Caco-2 (cell line): ENCODE data around the gene THADA. TPM values are rescaled to one million over a fixed set of nuclear protein-coding genes. Genes with fewer than 3 reads are reported as not detected.

ENCODE experiments used
- BruUV-seq: library from RNA; stranded (reverse); fragments of 400-500 nt; replicated peaks from 2 replicates; lab custom pipeline; 2021; lab: Mats Ljungman, UMichigan
- CTCF ChIA-PET: fragments of 300-600 bp; sonication (Branson Sonifier 250); formaldehyde crosslinking; loops from one replicate; lab custom pipeline; 2022; ENCODE audit warnings: antibody characterized with exemption; lab: Charles Lee
- POLR2A ChIA-PET: fragments of 300-600 bp; sonication (Branson Sonifier 250); formaldehyde crosslinking; loops from one replicate; lab custom pipeline; 2022; ENCODE audit warnings: antibody characterized with exemption; lab: Charles Lee
- DNase-seq, 2 experiments: peaks; one replicate each; pipeline versions ENCODE4 v3.0.0 to v3.0.0-alpha.2; 2020 to 2022
- H3K27me3 ChIP-seq: replicated peaks from 2 replicates; pipeline ENCODE4 v1.6.0; 2011; ENCODE audit warnings: low read length; ENCODE audit not compliant: control insufficient read depth, insufficient read depth
- H3K36me3 ChIP-seq: 2 replicates; pipeline ENCODE4 v1.5.1; 2011; ENCODE audit warnings: low read length; ENCODE audit not compliant: control insufficient read depth, insufficient read depth
- H3K4me1 ChIP-seq: fragments of 250-450 bp; sonication (Bioruptor Pico); 2 replicates; pipeline ENCODE4 v1.5.1; 2020; ENCODE audit warnings: mild to moderate bottlenecking
- H3K4me3 ChIP-seq: 2 replicates; pipeline ENCODE4 v1.5.1; 2011; ENCODE audit warnings: low read depth, mild to moderate bottlenecking, control low read depth, low read length
- H3K9me3 ChIP-seq: fragments of 250-450 bp; sonication (Bioruptor Pico); 2 replicates; pipeline ENCODE4 v1.5.1; 2020; ENCODE audit warnings: mild to moderate bottlenecking, moderate library complexity
- H3K27ac Mint-ChIP-seq: one replicate; pipeline ENCODE4 v1.8.0; 2022; ENCODE audit warnings: mixed read lengths; ENCODE audit not compliant: unreplicated experiment
- H3K27me3 Mint-ChIP-seq: one replicate; pipeline ENCODE4 v1.8.0; 2022; ENCODE audit warnings: mixed read lengths; ENCODE audit not compliant: insufficient read depth, unreplicated experiment
- H3K36me3 Mint-ChIP-seq: one replicate; pipeline ENCODE4 v1.8.0; 2022; ENCODE audit warnings: mild to moderate bottlenecking, mixed read lengths; ENCODE audit not compliant: insufficient read depth, unreplicated experiment
- H3K4me1 Mint-ChIP-seq: one replicate; pipeline ENCODE4 v1.8.0; 2022; ENCODE audit warnings: low read depth, mixed read lengths; ENCODE audit not compliant: unreplicated experiment
- H3K4me3 Mint-ChIP-seq: one replicate; pipeline ENCODE4 v1.8.0; 2022; ENCODE audit warnings: mild to moderate bottlenecking, moderate library complexity, mixed read lengths; ENCODE audit not compliant: unreplicated experiment
- H3K9me3 Mint-ChIP-seq: one replicate; pipeline ENCODE4 v1.8.0; 2022; ENCODE audit warnings: mixed read lengths; ENCODE audit not compliant: unreplicated experiment
- intact Hi-C: fragments of 100-400 bp; cut with micrococcal nuclease; formaldehyde crosslinking; loops from one replicate; pipeline ENCODE4 v1.10.0; 2022; ENCODE audit not compliant: unreplicated experiment
- total RNA-seq: library from RNA; stranded (reverse); gene quantifications from 2 replicates; pipeline ENCODE4 v1.2.3, GENCODE V29; 2022
- TF ChIP-seq, protein P1 (sequence below), 2 experiments: fragments of 200-600 bp in 1 of 2; IDR thresholded peaks; 1 replicate in 1 of 2; 2 replicates in 1 of 2; pipeline versions ENCODE4 v1.5.1 to v1.8.0; 2011 to 2022; ENCODE audit warnings: antibody characterized with exemption in 1 of 2, control low read depth in 1 of 2, inconsistent platforms in 1 of 2, low read depth in 1 of 2, low read length in 1 of 2, mild to moderate bottlenecking in 1 of 2, moderate library complexity in 1 of 2; ENCODE audit not compliant: insufficient read depth in 1 of 2, severe bottlenecking in 1 of 2, unreplicated experiment in 1 of 2

THADA gene
- total RNA-seq, 1 experiment from 2014 or later = 33.8 TPM

DNA sequence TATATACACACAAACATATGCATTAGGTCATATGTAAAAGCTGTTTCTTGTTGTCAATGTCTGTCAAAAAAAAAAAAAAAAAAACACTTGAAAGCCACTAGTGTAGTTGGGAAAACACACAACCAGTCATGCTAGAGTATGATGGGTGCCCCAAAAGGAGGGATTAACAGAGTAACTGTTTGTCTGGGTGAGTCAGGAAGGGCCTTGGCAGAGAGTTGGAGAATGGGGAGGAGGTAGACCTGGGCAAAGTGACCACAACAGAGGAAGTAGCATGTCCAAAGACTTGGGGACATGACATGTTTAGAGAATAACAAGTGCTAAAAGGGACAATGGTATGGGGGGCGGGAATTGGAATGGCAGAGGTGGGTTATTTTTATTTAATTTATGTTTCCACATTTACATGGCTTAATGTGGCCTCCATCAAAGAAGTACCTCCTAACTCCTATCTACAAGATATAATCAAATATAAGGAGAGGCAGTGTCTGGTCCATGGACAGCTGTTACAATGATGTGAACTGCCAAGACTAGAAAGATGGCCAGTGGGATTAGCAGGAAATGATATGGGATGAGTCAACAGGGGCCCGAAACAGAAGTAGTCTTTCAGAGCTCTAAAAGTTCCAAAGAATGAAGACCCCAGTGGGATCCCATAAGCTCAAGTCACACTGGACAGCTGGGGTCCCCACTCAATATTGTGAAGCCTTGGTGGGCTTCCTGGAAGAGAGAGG is 269.6 kb downstream of the THADA start:
- H3K9me3 ChIP-seq = no peaks in the 10 kb centered on the region
- H3K27me3 ChIP-seq = no peaks in the 10 kb centered on the region
- Mint-ChIP-seq H3K27me3 (no peaks in the 10 kb centered on the region), H3K4me3 (no peak overlapping the region), H3K27ac (no peak overlapping the region), H3K36me3 (no peaks in the 10 kb centered on the region), H3K9me3 (no peaks in the 10 kb centered on the region), H3K4me1 (peaks cover 8% of the 10 kb centered on the region)
- POLR2A ChIA-PET = no interaction called here
- no peaks in the 10 kb centered on the region for H3K36me3 ChIP-seq
- intact Hi-C loops = no loop called here
- TF ChIP-seq, protein P1, sequence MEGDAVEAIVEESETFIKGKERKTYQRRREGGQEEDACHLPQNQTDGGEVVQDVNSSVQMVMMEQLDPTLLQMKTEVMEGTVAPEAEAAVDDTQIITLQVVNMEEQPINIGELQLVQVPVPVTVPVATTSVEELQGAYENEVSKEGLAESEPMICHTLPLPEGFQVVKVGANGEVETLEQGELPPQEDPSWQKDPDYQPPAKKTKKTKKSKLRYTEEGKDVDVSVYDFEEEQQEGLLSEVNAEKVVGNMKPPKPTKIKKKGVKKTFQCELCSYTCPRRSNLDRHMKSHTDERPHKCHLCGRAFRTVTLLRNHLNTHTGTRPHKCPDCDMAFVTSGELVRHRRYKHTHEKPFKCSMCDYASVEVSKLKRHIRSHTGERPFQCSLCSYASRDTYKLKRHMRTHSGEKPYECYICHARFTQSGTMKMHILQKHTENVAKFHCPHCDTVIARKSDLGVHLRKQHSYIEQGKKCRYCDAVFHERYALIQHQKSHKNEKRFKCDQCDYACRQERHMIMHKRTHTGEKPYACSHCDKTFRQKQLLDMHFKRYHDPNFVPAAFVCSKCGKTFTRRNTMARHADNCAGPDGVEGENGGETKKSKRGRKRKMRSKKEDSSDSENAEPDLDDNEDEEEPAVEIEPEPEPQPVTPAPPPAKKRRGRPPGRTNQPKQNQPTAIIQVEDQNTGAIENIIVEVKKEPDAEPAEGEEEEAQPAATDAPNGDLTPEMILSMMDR (IDR thresholded peaks at IDR 0.05; ENCODE audit: insufficient read depth in 1 of 2, low read depth in 1 of 2, low read length in 1 of 2, severe bottlenecking in 1 of 2, unreplicated experiment in 1 of 2) = no peak
- no peak for DNase-seq
- H3K4me3 ChIP-seq = no peak overlapping the region
- no TSS peak for BruUV-seq
- CTCF ChIA-PET = no interaction called here
- H3K4me1 ChIP-seq = peaks cover 11% of the 10 kb centered on the region

DNA sequence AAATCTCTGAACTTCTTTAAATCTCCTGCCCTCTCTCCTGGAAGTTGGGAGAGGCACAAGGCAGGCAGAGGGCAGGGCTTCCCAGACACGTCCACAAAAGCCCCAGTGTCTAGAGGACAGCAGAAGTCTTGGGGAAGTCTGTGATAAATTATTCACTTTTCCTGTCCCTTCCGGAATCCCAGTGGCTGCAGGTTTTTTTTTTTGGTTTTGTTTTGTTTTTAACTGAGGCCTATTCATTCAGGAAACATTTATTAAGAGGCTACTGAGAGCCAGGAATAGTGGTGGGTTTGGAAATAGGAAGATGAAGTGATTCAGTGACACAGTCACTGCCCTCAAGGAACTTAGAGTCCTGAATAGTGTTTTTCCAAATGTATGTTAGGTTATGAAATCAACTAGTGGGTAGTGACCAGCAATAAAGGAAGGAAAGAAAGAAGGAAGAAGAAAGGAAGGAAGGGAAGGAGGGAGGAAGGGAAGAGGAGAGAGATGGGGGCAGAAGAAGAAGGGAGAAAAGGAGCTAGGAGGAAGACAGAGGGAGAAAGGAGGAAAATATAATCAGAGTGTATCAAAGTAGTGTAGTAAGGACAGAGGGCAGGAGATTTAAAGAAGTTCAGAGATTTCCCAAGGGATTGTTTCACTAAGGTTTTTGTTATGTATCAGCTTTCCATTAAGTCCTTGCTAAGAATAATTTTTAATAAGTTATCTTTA is 270.6 kb downstream of the THADA start:
- Histone ChIP-seq H3K27me3 (no peaks in the 10 kb centered on the region), H3K9me3 (no peaks in the 10 kb centered on the region), H3K36me3 (peaks cover 1% of the 10 kb centered on the region; the same call in 1 of the 2 replicates), H3K4me1 (peaks cover 11% of the 10 kb centered on the region), H3K4me3 (no peak overlapping the region)
- H3K9me3 Mint-ChIP-seq = no peaks in the 10 kb centered on the region
- no peak for DNase-seq
- ChIA-PET POLR2A (no interaction called here), CTCF (no interaction called here)
- H3K4me1 Mint-ChIP-seq = peaks cover 8% of the 10 kb centered on the region
- TF ChIP-seq, protein P1 (IDR thresholded peaks at IDR 0.05; ENCODE audit: insufficient read depth in 1 of 2, low read depth in 1 of 2, low read length in 1 of 2, severe bottlenecking in 1 of 2, unreplicated experiment in 1 of 2) = no peak
- no peaks in the 10 kb centered on the region for H3K27me3 Mint-ChIP-seq
- H3K36me3 Mint-ChIP-seq = no peaks in the 10 kb centered on the region
- no peak overlapping the region for H3K27ac Mint-ChIP-seq
- intact Hi-C loops = no loop called here
- H3K4me3 Mint-ChIP-seq = no peak overlapping the region
- no TSS peak for BruUV-seq

DNA sequence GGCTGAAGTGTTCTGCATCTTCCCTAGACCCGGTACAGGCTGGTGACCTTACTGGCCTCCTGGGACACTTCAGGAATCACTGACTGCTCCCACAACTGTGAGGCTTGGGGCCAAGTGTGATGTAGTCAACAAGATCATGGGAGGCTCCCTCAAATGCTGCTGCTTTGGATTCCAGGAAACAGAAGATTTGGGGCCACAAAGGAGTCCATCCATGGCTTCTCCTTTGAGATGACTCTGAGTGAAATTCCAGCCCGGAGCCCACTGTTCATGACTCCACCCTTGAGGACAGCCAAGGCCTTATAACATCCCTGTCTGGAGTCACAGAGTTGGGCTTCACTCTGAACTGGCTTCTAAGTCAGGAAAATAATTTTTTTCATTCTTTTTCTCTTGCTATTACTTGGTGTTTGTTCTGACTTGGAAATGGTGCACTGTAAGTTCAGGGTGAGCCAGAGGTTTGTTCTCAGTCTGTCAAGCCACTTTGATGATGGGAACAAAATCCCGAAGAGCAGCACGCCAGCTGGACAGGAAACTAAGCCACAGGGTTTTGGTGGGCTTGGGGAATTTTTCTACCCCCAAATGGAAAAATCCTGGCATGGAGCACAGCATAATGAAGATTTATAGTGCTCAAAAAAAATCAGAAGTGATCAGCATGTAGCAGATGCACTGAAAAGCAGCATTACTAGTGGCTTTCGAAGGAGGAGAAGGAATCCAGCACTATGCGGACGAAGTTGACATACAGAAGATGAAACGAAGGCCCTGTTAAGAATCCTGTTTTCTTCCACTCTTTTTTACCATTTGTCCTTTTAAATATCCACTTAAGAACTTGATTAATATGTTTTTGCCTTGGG is 271.4 kb downstream of the THADA start:
- H3K36me3 ChIP-seq = peaks cover 1% of the 10 kb centered on the region; the same call in 1 of the 2 replicates
- ChIA-PET CTCF (no interaction called here), POLR2A (no interaction called here)
- H3K4me1 ChIP-seq = peaks cover 11% of the 10 kb centered on the region
- no peak overlapping the region for H3K4me3 ChIP-seq
- no TSS peak for BruUV-seq
- intact Hi-C loops = no loop called here
- Mint-ChIP-seq H3K4me1 (peaks cover 8% of the 10 kb centered on the region), H3K9me3 (no peaks in the 10 kb centered on the region), H3K27ac (no peak overlapping the region), H3K27me3 (no peaks in the 10 kb centered on the region), H3K36me3 (no peaks in the 10 kb centered on the region), H3K4me3 (no peak overlapping the region)
- TF ChIP-seq, protein P1 (IDR thresholded peaks at IDR 0.05; ENCODE audit: insufficient read depth in 1 of 2, low read depth in 1 of 2, low read length in 1 of 2, severe bottlenecking in 1 of 2, unreplicated experiment in 1 of 2) = no peak
- no peaks in the 10 kb centered on the region for H3K27me3 ChIP-seq
- no peaks in the 10 kb centered on the region for H3K9me3 ChIP-seq
- DNase-seq = no peak
